SHP77 (cell line): ENCODE data around the gene KLC3.

Source experiments
- DNase-seq, 2 experiments: peaks; one replicate each; lab custom pipeline; 2025; lab: John Stamatoyannopoulos, UW

Gene KLC3

GRCh38 chr19:45348367-45349125 lies 8.0 kb downstream of the KLC3 start:
- DNase-seq, result no peak

GRCh38 chr19:45349126-45349415 lies 8.5 kb downstream of the KLC3 start:
- DNase-seq, result no peak

- no peak for DNase-seq
Measured at GRCh38 chr19:45349430-45349941, 8.9 kb downstream of the KLC3 start.

GRCh38 chr19:45350477-45351058 lies 10.0 kb downstream of the KLC3 start:
- DNase-seq, result no peak

GRCh38 chr19:45351401-45351952 lies 10.9 kb downstream of the KLC3 start:
- no peak for DNase-seq

- DNase-seq, result no peak
Measured at GRCh38 chr19:45352062-45352461, 11.5 kb downstream of the KLC3 start.

- DNase-seq, result no peak
Measured at GRCh38 chr19:45352471-45352870, 11.9 kb downstream of the KLC3 start.

- DNase-seq, result no peak
Measured at GRCh38 chr19:45352914-45353796, 12.6 kb downstream of the KLC3 start.

GRCh38 chr19:45354241-45354842 lies 13.8 kb downstream of the KLC3 start:
- no peak for DNase-seq

GRCh38 chr19:45355402-45355801 lies 14.9 kb downstream of the KLC3 start:
- no peak for DNase-seq

GRCh38 chr19:45355910-45356309 lies 15.4 kb downstream of the KLC3 start:
- no peak for DNase-seq

GRCh38 chr19:45356760-45357444 lies 16.4 kb downstream of the KLC3 start:
- DNase-seq, result no peak

GRCh38 chr19:45357445-45357783 lies 16.9 kb downstream of the KLC3 start:
- DNase-seq, result no peak

- DNase-seq, result no peak
Measured at GRCh38 chr19:45358213-45358792, 17.8 kb downstream of the KLC3 start.

GRCh38 chr19:45361608-45362007 lies 21.1 kb downstream of the KLC3 start:
- DNase-seq, result no peak

GRCh38 chr19:45362291-45362690 lies 21.7 kb downstream of the KLC3 start:
- no peak for DNase-seq

GRCh38 chr19:45363861-45364459 lies 23.4 kb downstream of the KLC3 start:
- DNase-seq, result no peak

- no peak for DNase-seq
Measured at GRCh38 chr19:45364696-45365095, 24.1 kb downstream of the KLC3 start.

GRCh38 chr19:45368127-45368526 lies 27.6 kb downstream of the KLC3 start:
- no peak for DNase-seq

GRCh38 chr19:45368737-45369340 lies 28.3 kb downstream of the KLC3 start:
- DNase-seq, result no peak
